HG03378 (cell line): ENCODE results near the gene OTX2.

Experiments
- ATAC-seq: cut with Tn5 transposase; IDR thresholded peaks from one replicate; pipeline ENCODE4 v1.9.1; 2021; ENCODE audit warnings: mild to moderate bottlenecking, moderate library complexity; ENCODE audit not compliant: unreplicated experiment

OTX2 gene

GRCh38 chr14:56797003-56797568 lies 13.2 kb downstream of the OTX2 start:
- ATAC-seq = no peak

DNA sequence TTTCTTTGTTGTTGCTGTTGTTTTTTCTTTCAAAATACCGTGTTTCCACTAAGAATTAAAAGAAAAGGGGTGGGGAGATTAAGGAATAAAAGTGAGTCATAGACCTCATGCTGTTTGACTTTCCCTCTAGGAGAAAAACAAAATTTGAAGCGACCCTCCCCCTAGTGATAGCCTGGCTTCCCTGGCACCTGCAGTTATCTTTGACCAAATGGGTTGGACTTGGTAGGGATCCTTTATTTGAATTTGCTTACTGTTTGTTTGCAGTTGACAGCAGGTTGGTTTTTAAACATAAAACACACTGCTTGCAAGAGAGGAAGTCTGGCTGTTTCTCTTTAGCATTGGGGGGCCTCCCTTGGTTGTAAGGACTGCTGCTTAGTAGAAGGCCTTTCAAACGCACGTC lies 14.0 kb downstream of the OTX2 start:
- no peak for ATAC-seq

- ATAC-seq = no peak
These were observed 15.0 kb downstream of the OTX2 start for GRCh38 chr14:56795284-56795622.

- ATAC-seq = no peak
These were observed 15.6 kb downstream of the OTX2 start for GRCh38 chr14:56794557-56795283.

GRCh38 chr14:56794088-56794556 lies 16.2 kb downstream of the OTX2 start:
- no peak for ATAC-seq

- ATAC-seq = no peak
These were observed 20.3 kb downstream of the OTX2 start for GRCh38 chr14:56789955-56790354.

DNA sequence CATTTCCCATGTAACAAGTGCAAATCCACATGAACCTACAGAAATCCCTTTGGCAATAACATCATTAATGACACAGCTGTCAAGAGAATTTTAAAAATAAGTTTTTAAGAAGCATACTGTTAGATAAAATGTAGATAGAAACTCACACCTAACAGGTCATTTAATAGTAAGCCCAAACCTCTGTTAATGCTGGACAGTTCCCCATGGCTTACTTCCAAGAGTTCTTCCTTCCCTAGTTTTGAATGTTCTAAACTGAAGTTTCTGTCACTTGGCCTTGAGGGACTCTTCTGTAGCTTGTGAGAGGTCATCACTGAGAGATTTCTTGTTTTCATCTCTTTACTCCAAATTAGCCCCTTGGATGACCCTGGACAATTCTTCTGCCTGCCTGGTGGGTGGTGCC lies 22.7 kb downstream of the OTX2 start:
- ATAC-seq = no peak

- ATAC-seq = no peak
These were observed 27.6 kb downstream of the OTX2 start for GRCh38 chr14:56782711-56783110.

GRCh38 chr14:56774503-56774902 lies 35.8 kb downstream of the OTX2 start:
- ATAC-seq = no peak

DNA sequence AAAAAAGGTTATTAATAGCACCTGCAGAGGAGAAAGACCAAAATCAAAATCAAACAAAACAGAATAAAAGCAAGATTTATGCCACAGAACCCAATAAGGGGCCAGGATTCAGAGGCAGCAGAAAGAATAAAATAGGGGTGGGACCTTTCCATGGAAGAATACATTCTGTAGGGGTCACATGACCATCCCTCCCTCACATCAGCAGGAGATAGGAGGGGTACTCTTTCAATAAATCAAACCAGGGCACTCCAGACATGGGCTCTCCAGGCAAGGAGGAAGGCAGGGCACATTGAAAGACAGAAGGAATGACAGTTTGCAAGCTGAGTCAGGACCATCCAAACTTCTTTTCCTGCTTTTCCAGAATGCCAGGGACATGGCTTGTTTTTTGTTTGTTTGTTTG lies 39.8 kb downstream of the OTX2 start:
- no peak for ATAC-seq

- no peak for ATAC-seq
These were observed 49.9 kb downstream of the OTX2 start for GRCh38 chr14:56760164-56760914.

GRCh38 chr14:56759633-56760032 lies 50.6 kb downstream of the OTX2 start:
- no peak for ATAC-seq

GRCh38 chr14:56759094-56759493 lies 51.2 kb downstream of the OTX2 start:
- ATAC-seq = no peak

- no peak for ATAC-seq
These were observed 55.4 kb downstream of the OTX2 start for GRCh38 chr14:56754921-56755320.

DNA sequence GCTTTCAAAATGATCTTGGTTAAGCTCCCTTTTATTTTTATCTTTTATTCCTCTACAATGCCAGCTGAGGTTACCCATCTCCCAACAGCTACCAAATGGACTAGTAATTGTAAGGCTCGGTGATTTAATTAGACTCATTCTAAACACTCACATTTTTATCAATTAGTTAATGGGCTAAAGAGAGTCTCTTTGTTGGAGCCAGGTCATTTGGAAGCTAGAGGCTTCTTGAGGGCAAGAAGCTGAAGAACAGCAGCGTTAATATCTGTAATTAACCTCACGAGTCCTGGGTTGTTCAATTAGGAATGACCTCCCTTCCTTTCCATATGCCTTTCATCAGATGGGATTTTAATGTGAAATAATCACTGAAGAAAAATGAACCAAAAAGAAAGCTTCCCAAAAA lies 56.9 kb downstream of the OTX2 start:
- no peak for ATAC-seq

DNA sequence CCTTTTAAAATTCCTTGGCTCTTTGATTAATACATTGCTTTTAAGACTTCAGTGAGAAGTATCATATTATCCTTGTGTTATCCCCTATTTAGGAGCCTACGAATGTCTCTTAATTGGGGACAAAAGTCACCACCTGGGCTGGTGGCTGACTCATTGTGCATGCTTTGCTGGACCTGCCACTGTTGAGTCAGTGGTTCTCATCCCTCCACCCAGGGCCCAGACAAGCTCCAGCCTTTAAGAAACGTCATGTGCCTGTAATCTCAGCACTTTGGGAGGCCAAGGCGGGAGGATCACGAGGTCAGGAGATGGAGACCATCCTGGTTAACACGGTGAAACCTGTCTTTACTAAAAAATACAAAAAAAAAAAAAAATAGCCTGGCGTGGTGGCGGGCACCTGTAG lies 57.9 kb downstream of the OTX2 start:
- no peak for ATAC-seq

GRCh38 chr14:56751471-56751870 lies 58.8 kb downstream of the OTX2 start:
- no peak for ATAC-seq
